ENCODE data around the gene LRRC36.
A peak's percentile ranks its signal among the peaks of the same experiment; 100 is the strongest.

Gene LRRC36

DNA sequence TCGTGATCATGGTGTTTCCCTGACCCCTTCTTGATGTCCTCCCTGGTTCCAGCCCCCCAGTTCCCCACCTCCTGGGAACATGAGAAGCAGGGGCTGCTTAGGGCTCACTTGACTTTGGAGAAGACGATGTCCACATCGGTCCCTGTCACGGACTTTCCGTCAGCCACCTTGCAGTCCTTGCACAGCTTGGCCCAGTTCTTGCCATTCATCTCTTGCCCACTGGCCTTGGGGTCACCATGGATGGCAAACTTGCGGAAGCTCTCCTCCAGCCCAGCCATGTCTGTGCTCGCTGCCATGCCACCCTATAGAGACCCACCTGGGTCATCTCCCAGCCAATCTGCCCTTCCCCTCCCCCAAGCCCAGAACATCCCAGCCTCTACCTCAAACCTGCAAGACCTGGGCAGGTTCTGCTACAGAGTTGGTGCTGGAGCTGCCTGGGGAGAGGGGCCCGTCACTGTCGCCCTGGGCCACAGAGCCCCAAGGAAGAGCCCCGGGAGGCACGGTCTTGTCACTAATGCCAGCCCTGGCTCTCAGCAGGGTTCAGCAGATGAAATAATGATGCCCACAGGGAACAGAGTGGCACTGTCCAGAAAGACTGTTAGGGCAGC is 64.3 kb downstream of the LRRC36 start:
- no peak for DNase-seq

DNA sequence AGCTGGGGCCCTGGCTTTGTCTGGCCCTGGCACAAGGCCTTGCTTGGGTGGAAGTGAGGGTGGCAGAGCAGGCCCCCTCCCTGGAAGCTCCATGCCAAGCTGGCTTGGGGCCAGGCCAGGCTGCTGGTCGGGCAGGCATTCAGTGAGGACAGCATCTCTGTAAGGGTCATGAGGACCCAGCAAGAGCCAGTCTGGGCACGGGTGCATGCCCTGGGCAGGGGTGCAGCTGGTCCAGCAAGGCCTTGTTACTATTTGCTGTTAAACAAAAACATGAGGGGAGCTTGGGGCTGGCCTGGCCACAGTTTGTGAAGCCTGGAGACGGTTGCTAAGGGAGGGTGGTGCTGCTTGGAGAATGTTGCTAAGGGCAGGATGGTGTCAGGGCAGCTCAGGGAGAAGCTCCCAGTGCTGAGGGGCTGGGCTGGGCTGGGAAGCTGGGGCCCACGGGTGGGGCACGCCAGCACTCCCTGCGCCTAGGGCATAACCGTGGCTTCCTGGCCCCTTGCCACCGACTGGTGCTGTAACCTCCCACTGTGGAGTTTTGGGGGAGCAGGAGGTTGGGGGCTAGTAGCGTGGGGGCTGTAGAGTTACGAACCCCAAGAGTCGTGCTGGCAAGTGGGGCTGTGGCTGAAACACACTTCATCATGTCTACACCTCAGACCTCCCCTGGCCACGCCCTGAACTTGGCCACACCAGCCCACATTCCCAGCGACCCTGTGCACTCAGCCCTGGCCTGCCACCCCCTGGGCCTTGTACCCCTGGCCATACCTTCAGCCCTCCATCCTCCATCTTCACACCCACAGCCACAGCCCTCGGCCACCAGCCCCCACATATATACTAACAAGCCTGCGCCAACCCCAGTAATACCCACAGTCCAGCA is 65.0 kb downstream of the LRRC36 start:
- no peak for DNase-seq

DNA sequence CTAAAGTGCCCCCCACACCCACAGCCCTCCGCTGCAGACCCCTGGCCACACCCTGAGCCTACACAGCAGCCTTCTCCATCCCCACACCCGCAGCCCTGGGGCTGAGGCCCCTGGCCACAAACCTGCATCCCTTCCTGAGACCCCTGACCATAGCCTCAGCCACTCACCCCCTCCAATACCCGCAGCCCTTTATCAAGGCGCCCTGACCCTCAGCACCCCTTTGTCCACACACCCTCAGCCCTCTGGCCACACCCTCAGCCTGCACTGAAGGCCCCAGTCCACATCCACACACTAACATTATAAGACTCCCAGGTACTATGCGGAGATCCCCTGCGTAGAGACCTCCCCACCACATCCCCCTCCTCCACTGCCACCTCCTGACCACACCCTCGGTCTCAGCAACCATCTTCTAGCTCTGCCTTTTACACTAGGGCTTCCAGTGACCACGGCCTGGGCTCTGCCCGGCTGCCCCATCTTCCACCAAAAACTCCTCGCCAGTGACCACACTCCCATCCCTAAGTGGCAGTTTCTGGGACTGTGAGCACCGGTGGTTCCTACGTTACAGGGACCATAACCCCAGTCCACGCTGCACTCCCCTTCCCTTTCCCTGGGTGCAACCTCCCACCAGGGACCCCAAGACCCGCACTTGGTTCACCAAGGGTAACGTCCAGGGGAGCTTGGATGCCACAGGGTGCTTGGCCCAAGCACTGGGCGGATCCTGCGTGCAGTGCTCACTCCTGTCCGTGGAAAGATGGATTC is 65.9 kb downstream of the LRRC36 start:
- no peak for DNase-seq

- peak; percentile 93 for DNase-seq
Measured at GRCh38 chr16:67393111-67393787, 66.6 kb downstream of the LRRC36 start, which contains the start of gene TPPP3. Gene TPPP3, minus strand, starts transcription at chr16:67393498. Its CDS starts 2,387 bp downstream, at chr16:67391111.

GRCh38 chr16:67393788-67394154 is 67.2 kb downstream of the LRRC36 start:
- DNase-seq: no peak

GRCh38 chr16:67394155-67395104 is 67.8 kb downstream of the LRRC36 start:
- peak; percentile 70 for DNase-seq

GRCh38 chr16:67395105-67395457 is 68.5 kb downstream of the LRRC36 start:
- DNase-seq: no peak

DNA sequence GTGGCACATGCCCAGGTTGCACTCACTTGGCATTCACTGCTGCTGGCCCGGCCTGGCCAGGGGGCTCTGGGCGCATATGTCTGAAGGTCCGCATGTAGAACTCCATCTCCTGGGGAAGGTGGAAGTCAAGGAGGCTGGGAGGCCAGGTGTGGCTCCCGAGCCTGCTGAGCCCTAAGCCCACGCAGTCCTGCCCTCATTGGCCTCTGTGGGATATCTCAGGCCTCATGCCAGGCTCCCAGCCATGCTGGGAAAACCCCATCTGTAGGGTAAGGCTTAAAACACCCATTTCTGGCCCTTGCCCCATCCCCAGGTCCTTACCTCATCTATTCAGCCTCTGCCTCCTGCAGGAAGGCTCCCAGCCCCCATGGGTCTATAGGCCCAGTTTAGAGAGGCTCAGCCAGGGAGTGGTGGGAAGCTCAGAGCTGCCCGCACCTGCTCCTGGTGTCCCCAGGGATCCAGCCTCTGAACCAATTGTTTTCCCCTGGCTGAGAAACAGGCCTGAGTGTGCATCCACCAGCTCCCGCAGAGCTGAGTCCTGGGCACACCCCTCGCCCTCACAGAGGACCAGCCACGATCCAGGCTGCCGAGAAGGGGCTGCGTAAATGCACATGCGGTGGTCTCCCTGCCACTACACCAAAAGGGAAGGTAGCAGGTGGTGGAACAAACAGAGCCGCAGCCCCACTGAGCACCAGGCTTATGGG is 69.0 kb downstream of the LRRC36 start:
- DNase-seq: no peak

DNA sequence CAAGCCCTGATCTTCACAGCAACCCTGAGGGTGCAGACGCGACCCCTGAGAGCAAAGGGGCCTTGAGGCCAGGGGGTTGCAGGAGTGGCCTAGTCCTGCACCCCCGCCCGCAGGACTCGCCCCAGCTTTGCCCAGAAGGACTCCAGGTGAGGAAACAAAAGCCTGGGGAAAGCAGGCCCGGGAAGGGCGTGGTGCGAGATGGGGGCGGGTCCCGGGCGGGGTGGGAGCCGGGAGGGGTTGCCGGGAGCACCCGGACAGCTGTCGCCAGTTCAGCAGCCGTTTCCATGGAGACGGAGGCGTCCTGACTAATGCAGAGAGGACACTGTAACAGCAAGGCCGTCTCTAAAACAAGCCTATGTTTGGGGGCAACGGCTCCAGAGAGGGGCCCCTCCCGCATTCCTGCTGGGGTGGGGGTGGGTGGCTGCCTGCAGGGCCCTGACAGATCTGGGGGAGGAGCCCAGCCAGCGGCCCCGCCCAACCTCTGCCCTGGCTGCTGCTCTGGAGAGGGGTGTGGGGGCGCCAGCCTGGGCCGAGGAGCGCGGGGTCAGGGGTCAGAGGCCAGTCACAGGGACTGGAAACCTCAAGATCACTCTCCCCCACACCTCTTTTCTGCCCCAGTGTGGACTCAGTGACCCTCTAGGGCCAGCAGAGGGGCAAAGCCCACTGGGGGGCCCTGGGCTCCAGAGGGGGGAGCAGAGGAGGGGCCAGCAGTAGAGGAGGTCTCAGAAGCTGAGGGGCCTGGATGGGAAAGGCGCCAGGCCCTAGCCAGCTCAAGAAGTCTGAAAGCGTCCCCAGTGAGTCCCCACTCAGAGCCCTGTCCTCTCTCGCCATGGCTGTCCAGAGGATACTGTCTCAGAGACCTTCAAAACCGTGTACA is 69.8 kb downstream of the LRRC36 start:
- peak; percentile 94 for DNase-seq

DNA sequence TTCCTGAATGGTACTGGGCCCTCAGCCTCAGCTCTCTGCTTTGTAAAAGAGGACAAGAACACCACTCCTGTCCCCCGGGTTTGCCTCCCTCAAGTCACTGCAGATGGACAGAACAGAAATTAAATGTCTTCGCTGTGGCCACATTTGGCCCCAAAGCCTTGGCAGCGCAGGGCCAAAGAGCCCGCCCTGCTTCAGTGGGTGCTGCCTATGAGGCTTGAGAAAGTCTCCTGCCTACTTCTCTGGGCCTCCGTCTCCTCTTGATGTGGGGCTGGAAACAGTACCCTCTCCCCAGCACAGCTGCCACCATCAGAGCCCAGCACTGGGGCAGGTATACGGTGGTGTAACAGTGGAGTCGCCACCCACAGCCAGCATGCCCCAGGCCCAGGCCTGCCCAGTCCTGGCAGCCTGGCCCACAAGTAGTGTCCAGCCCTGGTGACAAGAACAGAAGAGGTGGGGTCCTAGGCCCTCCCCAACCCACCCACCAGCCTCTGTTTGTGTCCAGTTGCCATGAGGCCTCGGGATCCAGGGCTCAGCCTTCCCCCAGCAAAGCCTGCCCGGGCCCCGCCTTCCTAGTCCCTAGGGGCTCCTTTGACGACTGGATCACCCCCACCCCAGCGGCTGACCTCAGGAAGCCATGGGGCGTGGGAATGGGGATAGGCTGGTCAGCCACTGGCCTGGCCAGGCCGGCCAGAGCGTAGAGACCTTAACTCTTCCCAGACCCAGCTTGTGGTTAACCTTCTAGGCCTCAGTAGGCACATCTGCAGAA is 70.6 kb downstream of the LRRC36 start:
- peak; percentile 50 for DNase-seq

DNA sequence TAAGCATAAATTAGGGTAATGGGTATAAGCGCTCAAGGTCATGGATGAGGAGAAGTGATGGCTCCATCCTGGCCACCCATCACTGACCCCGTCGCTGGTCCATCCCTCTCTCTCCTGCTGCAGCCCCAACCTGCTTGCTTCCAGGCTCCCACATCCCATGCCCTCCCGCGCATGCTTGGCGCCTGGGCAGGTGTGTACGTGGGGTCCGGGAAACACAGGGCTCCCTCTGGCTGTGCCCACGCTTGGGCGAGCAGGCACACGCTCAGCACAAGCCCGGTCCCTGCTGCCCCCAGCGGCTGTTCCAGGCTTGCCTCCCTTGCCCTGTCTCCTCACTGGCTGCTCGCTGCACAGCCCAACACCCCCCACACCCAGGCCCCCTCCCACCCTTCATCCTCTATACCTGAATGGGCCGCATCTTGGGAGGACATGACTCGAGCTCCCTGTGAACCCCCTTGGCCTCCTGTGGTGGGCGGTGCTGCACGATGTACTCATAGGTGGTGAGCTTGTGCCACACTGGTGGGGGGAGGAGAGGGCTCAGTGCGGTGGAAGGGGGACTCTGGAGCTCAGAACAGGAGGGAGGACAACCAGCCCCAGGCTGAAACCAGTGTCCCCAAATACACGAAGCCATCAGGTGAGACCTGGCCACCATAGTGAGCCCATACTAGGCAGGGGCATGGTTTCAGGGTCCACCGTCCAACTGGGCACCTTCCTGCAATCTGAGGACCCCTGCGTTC is 71.4 kb downstream of the LRRC36 start:
- no peak for DNase-seq

GRCh38 chr16:67398546-67399217 is 72.1 kb downstream of the LRRC36 start:
- no peak for DNase-seq

DNA sequence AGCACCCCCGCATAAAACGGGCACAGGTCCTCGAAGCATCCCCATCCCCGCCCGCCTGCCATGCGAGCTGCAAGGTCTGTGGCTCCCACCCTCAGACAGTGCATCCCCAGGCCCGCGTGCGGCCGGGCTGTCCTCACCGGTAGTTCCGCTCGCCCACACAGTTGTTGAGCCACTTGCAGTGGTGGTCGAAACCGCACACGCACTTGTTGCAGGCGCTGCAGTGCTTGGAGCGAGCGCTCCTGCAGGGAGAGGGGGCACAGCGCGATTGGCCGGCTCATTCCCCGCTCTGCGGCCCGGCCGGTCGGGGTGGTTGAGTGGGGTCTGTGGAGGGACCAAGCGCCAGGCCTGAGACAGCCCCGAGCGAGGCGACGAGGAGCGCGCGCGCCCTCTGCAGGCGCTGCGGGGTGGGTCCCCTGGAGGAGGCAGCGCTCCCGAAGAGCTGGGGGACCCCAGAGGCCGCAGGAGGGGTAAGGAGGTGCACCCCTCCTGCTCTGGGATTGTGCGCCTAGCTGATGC is 72.7 kb downstream of the LRRC36 start:
- DNase-seq: peak; percentile 83

GRCh38 chr16:67399749-67400704 is 73.4 kb downstream of the LRRC36 start:
- no peak for DNase-seq

DNA sequence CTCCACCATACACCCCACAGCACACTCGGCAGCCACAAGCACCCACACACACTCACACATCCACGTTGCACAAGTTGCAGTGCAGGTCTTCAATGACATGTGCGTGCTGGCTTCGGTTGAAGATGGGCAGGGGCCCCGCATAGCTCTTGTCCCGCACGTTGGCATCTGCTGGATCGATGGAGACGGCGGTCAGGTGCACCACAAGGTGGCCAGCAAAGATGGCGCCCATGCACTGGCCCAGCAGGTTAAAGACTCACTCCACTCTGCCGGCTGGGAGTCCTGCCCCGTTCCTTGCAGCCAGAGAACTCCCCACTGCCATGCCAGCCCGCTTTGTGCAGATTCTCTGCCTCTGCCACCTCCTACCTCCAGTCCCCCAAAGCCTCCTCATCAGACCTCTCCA is 74.3 kb downstream of the LRRC36 start:
- no peak for DNase-seq

DNA sequence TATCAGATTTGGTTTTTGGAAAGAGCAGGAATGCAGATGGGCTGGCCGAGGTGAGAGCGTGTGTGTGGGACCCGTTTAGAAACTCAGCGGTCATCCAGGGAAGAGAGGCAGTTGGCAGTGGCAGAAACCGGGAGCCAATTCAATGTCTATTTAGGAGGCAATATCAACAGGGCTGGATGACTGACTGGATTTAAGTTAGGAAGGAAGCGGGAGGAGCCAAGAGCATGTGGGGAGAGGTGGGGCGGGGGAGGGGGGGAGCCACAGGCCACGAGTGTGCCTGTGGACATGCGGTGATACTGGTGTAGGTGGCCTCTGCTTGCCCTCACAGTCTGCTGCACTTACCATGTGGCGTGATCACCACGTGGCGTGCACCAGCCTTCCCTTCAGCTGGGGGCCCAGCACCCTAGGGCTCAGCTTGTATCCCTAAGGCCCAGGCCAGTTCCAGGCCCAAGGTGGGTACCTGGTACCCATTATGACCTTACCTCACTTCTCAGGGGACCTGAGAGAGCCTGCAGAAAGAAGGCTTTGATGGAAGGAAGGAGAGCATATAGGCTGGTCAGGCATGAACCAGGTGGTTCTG is 77.5 kb downstream of the LRRC36 start:
- no peak for DNase-seq

Data from islet precursor cell (in vitro differentiated cells).